Left cardiac atrium (tissue), 4 donors: Measurements from ENCODE around the gene RPP14. TPM values are rescaled to one million over a fixed set of nuclear protein-coding genes. Genes with fewer than 3 reads are reported as not detected.
"Not testable (repeated sequence)": the region's sequence is repeated elsewhere in the genome, so short reads cannot be mapped to it uniquely, and the experiment has no call there.

Experiments
- ATAC-seq, 2 donors: fragments of 200-7000 bp; cut with Tn5 transposase; one replicate each; pipeline ENCODE4 v1.9.1; 2020; ENCODE audit warnings: mild to moderate bottlenecking in 2 of 2, moderate library complexity in 2 of 2
- DNase-seq: peaks from one replicate; pipeline ENCODE4 v3.0.0-alpha.2; 2020
- intact Hi-C, 2 donors: fragments of 100-400 bp; cut with DNase I; formaldehyde crosslinking; loops; one replicate each; pipeline versions ENCODE4 v1.14.1 to v1.15.1; 2022 to 2023
- total RNA-seq, 2 donors: library from RNA; stranded (reverse); fragmentation: NEBNext Ultra II Directional; extraction: Animal tissue kit (Norgen Biotek cat#: 25700); gene quantifications; one replicate each; pipeline ENCODE4 v1.2.1, GENCODE V29; 2021
- donor health status: DM: no; HTN: yes; CAD: no.
- donor health status: DM: no; HTN: yes; CAD: no; lungs with severe emphysema.
- donor health status: DM: yes; HTN: yes; CAD: no.
- donor health status: Dilated cardiomyopathy.

RPP14 gene
- total RNA-seq, 2 donors from 2014 or later, result 19.0 to 24.2 TPM

- DNase-seq, intact Hi-C loops, ATAC-seq: not testable (repeated sequence)
These were observed 17.0 kb upstream of the RPP14 start for GRCh38 chr3:58288964-58289613.

GRCh38 chr3:58290446-58290845 lies 15.6 kb upstream of the RPP14 start:
- intact Hi-C loops, DNase-seq, ATAC-seq: not testable (repeated sequence)

- DNase-seq, result no peak
- ATAC-seq, result no peak
- intact Hi-C loops, result no loop called here
These were observed 14.2 kb upstream of the RPP14 start for GRCh38 chr3:58291671-58292338.

GRCh38 chr3:58292866-58293265 lies 13.2 kb upstream of the RPP14 start:
- DNase-seq (no peak), ATAC-seq (no peak)
- intact Hi-C loops, result no loop called here

- DNase-seq (no peak), ATAC-seq (no peak)
These were observed 12.5 kb upstream of the RPP14 start for GRCh38 chr3:58293516-58293915.

GRCh38 chr3:58296269-58296668 lies 9.8 kb upstream of the RPP14 start:
- intact Hi-C loops, result no loop called here
- DNase-seq (no peak), ATAC-seq (no peak)

More at GRCh38 chr3:58293516-58293915, 12.5 kb upstream of the RPP14 start:
- intact Hi-C loops, result no loop called here

- DNase-seq (no peak), ATAC-seq (no peak)
- intact Hi-C loops, result no loop called here
These were observed 9.2 kb upstream of the RPP14 start for GRCh38 chr3:58296843-58297242.

DNA sequence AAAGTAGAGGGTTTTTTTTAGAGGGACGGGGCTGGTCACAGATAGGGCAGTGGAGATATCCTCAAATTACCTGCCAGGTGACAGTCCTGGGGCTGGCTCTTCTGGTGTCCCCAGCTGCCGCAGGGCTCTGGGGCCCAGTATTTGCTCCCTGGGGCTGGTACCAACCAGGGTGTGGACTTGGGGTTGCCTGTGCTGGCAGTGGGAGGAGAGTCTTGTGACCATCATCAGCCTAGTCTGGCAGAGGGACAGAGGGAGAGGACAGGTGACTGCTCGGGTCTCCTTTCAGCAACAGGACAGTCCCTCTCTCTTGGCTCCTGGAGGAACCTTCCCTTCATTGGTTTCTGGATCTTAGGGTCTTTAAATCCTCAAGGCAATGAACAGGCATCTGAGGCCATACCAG lies 7.9 kb upstream of the RPP14 start:
- intact Hi-C loops, result no loop called here
- DNase-seq (no peak), ATAC-seq (no peak)

GRCh38 chr3:58299075-58299474 lies 7.0 kb upstream of the RPP14 start:
- no peak for ATAC-seq
- DNase-seq, result no peak
- intact Hi-C loops, result no loop called here

- peak in 1 of 2 donors; percentile 31 for ATAC-seq
- intact Hi-C loops, result loop anchor here (1.0 to 5.0 kb wide), 3 partner anchors 63 to 113 kb away; partner anchors contain the start of gene ABHD6 (in 1 of the 2)
- DNase-seq, result no peak
These were observed 6.1 kb upstream of the RPP14 start for GRCh38 chr3:58299839-58300516.

DNA sequence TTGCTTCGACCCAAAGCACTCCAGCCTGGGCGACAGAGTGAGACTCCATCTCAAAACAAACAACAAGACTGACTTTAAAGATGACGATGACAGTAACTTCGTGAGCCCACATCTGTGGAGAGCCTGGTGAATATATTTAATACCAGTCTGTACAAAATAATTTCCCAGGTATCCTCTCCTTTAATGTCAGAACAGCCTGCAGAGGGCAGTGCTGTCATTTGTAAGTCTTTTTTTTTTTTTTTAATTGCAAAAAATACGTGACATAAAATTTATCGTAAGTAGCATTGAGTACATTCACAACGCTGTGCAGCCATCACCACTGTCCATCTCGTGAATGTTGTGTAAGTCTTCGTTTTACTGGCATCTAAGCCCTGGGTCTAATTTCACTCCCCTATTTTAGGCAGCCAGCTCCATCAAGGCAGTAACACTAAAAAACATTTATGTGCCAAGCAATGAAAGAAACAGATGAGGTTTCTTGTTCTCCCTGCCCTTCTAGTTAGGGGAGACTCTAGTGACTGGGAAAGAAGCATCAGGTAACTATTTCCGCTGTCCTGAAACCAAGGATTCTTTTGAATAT lies 1.7 kb downstream of the RPP14 start:
- DNase-seq, result peak; percentile 45
- ATAC-seq, result no peak
- intact Hi-C loops, result no loop called here

DNA sequence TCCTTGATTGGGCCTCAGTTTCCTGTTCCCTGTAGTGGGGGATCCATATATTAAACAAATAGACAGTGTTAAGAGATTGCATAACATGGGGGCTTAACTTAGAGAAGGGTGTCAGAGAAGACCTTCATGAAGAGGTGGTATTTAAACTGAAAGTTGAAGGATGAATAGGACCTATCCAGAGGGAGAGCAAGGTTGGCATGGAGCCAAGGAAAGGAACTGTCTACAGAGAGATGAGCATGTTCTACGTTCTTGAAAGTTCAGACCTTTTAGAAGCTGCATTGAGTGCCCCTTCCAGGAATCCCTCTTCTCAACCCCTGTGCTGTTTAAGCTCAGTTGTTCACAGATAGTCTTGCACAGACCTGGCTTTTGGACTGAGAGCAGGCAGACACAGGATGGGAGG lies 2.7 kb downstream of the RPP14 start:
- intact Hi-C loops, result no loop called here
- ATAC-seq (no peak), DNase-seq (no peak)

DNA sequence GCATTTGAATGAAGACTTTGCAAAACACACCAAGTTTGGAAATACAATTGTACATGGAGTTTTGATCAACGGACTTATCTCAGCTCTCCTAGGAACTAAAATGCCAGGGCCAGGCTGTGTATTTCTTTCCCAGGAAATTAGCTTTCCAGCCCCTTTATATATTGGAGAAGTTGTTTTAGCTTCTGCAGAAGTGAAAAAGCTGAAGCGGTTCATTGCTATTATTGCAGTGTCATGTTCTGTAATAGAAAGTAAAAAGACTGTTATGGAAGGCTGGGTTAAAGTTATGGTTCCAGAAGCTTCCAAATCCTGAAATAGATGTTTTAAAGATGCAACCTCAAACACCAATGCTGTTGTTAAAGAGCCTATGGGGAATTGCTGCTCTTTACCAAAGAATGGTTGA lies 11.8 kb downstream of the RPP14 start:
- no peak for ATAC-seq
- intact Hi-C loops, result loop anchor here (5.0 kb wide), 2 partner anchors 94 to 214 kb away; no protein-coding TSS in a partner anchor
- DNase-seq, result no peak

- ATAC-seq (no peak), DNase-seq (no peak)
- intact Hi-C loops, result no loop called here
These were observed 15.7 kb downstream of the RPP14 start for GRCh38 chr3:58321791-58322190.

DNA sequence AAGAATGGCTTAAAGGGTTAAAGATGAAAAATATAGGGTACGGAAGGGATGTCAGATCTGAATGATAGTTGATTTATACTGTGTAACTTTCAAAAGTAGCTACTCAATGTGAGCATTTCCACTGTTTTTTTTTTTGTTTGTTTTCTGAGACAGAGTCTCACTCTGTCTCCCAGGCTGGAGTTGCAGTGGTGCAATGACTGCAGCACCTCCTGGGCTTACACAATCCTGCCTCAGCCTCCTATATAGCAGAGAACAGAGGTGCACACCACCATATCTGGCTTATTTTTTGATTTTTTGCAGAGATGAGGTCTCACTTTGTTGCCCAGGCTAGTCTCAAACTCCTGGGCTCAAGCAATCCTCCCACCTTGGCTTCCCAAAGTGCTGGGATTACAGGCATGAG lies 16.7 kb downstream of the RPP14 start:
- no peak for DNase-seq
- ATAC-seq, result no peak
- intact Hi-C loops, result no loop called here

GRCh38 chr3:58323529-58324390 lies 17.7 kb downstream of the RPP14 start:
- ATAC-seq (no peak), DNase-seq (no peak)
- intact Hi-C loops, result no loop called here

DNA sequence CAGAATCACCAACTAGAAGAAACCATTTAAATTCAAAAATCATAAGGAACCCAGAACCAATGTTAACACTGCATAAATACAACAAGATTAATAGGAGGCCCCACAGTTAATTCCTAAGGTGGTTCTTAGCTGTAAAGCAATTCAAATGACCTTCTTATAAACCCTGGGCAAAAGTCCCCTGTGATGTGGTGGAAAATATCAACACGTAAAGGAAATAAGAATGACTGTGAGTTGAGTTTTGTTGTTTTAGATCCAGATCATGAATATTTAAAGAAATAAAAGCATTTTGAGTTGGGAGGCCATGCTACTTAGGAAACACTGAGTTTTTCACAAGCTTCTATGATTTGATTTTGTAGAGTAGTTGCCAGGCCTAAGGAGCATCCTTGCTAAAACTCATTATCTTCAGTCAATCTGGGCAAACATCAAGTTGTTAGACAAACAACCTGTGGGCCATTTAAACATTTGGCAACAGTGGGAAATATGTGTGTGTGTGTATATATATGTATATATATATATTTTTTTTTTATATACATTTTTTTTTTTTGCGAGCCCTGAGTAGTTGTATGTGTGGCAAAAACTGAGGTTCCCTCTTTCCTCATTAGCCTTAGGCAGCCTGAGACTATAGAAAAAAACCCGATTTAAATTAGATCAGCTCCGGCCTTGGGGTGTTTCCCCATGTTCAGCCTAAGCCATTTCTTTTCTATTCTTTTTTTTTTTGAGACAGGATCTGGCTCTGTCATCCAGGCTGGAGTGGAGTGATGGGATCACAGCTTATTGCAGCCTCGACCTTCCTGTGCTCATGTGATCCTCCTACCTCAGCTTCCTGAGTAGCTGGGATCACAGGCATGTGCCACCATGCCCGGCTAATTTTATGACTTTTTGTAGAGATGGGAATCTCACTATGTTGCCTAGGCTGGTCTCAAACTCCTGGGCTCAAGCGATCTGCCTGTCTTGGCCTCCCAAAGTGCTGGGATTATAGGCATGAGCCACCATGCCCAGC lies 18.6 kb downstream of the RPP14 start:
- intact Hi-C loops, result no loop called here
- DNase-seq, result no peak
- ATAC-seq, result no peak

GRCh38 chr3:58325525-58325992 lies 19.5 kb downstream of the RPP14 start:
- intact Hi-C loops, result no loop called here
- ATAC-seq, result peak in 1 of 2 donors; percentile 8
- DNase-seq, result no peak
